HS-5 (cell line): ENCODE results near the gene EMC10.
"Not testable (repeated sequence)": the region's sequence is repeated elsewhere in the genome, so short reads cannot be mapped to it uniquely, and the experiment has no call there.

Experiments
- DNase-seq: peaks from one replicate; pipeline ENCODE4 v3.0.0-alpha.2; 2012; ENCODE audit warnings: low read depth

The EMC10 gene

DNA sequence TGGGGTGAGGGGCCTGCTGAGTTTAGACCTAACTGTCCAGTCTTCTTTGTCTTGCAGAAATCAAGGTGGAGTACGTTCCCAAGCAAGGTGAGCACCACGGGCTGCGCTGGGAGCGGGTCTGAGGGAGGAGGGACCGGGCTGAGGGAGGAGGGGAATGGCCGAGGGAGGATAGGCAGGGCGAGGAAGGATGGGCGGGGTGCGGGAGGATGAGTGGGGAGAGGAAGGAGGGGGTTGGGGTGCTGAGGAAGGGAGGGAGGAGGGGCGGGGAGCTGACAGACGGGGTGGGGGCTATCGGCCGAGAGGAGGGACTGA is 25.1 kb upstream of the EMC10 start:
- DNase-seq, result no peak

DNA sequence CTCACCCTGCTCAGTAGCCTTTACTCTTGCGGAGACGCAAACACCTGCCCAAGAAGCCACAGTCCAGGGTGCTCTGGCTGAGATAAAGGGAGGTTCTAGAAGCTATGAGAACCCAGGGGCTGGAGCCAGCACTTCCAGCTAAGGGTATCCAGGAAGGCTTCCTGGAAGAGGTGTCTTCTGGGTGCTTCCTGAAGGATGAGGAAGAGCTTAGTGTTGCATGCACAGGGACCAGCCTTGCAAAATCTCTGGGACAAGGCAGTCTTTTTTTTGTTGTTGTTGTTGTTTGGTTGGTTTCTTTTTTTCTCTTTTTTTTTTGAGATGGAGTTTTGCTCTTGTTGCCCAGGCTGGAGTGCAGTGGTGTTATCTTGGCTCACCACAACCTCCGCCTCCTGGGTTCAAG is 23.1 kb upstream of the EMC10 start:
- no peak for DNase-seq

DNA sequence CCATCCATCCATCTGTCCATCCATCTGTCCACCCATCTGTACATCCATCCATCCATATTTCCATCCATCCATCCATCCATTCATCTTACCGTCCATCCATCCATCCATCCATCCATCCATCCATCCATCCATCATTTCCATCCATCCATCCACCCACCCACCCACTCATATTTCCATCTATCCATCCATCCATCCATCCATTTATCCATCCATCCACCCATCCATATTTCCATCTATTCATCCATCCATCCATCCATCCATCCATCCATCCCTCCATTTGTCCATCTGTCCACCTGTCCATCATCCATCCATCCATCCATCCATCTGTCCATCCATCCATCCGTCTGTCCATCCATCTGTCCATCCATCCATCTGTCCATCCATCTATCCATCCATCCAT is 20.3 kb upstream of the EMC10 start:
- no peak for DNase-seq

DNA sequence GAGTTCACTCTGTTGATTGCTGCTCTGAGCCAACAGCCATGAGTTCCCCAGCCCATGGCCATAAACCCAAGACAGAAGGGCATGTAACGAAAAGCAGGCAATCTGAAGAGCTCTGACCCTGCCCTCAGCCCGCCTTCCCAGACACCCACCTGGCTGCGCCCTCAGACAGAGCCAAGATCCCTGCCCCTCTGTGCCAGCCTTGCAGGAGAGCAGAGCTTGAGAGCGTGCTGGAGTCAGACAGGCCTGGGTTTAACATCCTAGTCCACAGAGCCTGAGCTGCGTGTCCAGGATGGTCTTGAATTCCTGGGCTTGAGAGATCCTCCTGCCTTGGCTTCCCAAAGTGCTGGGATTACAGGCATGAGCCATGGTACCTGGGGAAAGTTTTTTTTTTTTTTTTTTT is 19.0 kb upstream of the EMC10 start:
- DNase-seq, result no peak

DNA sequence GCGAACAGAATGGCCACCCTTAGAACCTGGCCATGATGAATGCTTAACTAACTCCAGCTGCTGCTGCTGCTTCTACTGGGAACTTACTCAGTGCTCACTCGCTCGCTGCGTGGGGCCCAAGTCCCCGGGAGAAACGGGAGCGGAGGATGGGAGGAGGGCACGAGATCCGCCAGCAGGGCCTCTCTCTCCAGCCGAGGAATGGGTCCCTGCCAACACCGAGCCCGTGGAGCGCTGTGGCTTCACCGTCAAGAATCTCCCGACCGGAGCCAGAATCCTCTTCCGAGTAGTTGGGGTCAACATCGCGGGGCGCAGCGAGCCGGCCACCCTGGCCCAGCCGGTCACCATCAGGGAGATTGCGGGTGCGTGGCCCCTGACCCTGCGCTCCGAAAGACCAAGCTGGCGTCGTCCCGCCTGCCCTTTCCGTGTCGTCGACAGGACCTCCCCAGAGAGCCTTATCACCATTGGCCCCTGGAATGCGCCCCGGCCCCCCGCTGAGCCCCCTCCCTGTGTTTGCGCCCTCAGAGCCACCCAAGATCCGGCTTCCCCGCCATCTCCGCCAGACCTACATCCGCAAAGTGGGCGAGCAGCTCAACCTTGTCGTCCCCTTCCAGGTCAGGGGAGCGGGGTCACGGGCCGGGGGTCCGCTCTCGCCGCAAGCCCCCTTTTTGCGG is 17.8 kb upstream of the EMC10 start:
- DNase-seq, result no peak

DNA sequence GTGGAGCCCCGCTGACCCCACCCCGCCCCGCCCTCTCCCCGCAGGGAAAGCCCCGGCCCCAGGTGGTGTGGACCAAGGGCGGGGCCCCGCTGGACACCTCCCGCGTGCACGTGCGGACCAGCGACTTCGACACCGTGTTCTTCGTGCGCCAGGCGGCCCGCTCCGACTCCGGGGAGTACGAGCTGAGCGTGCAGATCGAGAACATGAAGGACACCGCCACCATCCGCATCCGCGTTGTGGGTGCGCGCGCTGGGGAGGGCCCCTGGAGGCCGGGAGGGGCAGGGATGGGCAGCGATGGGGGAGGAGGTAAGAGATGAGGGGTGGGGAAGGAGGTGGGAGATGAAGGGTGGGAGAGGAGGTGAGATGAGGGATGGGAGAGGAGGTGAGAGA is 17.2 kb upstream of the EMC10 start:
- DNase-seq, result no peak

DNA sequence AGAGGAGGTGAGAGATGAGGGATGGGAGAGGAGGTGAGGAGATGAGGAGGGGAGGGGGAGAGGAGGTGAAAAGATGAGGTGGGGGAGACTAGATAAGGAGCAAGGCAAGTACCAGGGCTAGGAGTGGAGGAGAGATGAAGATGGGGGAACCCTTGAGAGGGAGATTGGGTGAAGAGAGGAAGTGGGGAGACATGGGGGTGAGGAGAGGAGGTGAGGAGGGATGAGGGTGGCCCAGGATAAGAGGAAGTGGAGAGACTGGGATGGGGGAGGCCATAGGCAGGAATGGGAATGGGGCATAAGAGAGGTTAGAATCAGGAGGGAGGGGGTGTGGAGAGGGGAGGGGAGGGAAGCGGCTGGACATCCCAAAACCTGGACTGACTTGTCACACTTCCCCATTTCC is 16.7 kb upstream of the EMC10 start:
- no peak for DNase-seq

DNA sequence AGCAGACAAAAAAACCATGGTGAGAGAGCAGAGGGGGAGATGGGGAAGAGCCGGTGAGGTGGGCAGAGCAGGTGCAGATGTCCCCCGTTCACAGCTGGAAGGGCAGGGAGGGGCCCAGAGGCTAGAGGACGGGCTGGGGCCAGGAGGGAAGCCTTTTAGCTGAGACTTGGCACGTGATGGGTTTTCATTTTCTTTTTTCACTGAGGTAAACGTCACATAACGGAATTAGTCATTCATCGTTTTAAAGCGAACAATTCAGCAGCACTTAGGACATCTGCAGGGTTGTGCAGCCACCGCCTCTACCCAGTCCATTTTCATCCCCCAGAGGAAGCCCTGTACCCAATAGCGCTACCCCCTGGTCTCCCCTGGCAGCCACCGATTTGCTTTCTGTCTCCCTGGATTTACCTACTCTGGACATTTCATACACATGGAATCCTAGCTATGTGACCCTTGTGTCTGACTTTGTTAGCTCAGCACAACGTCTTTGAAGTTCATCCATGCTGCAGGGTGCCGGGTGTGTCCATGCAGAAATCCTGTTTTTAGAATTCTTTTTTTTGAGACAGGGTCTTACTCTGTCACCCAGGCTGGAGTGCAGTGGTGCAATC is 16.0 kb upstream of the EMC10 start:
- DNase-seq, result peak; percentile 39

DNA sequence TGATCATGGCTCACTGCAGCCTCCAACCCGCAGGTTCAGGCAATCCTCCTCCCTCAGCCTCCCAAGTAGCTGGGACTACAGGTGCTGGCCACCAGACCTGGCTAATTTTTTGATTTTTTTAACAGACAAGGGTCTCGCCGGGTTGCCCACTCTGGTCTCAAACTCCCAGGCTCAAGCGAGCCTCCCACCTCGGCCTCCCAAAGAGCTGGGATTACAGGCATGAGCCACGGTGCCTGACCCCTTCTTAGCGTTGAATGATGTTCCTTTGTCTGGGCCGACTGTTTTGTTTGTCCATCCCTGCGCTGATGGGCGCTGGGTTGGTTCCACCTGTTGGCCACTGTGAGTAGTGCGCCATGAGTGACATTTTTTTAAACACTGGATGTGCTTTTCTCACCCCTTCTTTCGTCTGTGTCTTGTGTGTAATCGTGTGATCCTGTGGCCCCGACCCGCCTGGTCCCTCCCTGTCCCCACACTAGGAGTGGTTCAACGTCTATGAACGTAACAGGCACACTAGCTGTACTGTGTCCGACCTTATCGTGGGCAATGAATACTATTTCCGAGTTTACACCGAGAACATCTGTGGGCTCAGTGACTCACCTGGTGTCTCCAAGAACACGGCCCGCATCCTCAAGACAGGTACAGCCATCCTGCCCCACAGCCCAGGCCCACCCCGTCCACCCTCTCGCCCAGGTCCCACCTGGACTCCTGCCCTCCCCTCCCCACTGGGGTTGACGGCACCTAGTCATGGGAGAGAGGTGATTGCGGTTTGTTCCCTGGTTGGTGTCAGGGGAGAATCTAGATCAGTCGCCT is 15.0 kb upstream of the EMC10 start:
- DNase-seq, result peak; percentile 42

DNA sequence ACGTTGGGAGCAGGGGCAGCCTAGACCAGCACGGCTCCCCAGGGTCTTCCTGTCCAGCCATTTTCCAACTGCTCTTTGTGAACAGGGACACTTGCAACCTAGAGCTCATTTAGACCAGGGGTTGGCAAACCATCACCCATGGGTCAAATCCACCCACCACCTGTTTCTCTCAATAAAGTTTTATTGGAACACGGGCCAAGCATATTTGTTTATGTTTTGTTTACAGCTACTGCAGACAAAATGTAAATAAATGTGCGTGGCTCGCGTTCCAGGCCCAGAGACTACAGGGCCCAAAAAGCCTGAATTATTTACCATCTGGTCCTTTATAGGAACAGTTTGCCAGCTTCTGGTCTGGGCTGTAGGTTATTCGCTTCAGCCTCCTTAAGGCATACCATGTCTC is 13.3 kb upstream of the EMC10 start:
- no peak for DNase-seq

DNA sequence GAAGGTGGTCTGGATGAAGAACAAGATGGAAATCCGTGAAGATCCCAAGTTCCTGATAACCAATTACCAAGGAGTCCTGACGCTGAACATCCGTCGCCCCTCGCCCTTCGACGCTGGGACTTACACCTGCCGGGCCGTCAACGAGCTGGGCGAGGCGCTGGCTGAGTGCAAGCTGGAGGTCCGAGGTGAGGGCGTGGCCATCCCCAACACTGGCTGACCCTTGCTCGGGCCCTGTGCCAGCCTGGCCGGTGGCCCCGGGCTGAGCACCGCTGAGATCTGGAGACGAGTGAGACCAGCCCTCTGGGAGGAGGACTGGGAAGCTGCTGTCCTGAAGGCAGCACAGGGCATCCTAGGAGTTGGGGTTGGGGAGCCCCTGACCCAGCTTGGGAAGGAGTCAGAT is 12.0 kb upstream of the EMC10 start:
- DNase-seq, result no peak

DNA sequence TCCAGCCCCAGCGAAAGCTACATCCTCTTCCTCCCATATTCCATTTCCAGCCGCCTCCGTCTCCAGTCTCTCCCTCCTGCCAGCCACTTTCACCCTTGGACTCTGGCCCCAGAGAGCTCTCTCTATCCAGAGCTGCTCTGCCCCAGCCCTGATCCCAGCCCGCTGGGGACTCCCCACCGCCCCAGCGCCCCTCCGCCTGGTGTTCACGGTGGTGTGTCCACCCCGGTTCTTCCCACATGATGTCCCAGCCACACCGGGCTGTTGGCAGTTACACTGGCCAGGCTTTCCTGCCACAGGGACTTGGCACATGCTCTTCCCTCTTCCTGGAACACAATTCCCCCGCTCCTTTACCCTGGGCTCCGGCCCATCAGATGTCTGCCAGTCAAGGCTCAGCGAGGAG is 11.3 kb upstream of the EMC10 start:
- no peak for DNase-seq

DNA sequence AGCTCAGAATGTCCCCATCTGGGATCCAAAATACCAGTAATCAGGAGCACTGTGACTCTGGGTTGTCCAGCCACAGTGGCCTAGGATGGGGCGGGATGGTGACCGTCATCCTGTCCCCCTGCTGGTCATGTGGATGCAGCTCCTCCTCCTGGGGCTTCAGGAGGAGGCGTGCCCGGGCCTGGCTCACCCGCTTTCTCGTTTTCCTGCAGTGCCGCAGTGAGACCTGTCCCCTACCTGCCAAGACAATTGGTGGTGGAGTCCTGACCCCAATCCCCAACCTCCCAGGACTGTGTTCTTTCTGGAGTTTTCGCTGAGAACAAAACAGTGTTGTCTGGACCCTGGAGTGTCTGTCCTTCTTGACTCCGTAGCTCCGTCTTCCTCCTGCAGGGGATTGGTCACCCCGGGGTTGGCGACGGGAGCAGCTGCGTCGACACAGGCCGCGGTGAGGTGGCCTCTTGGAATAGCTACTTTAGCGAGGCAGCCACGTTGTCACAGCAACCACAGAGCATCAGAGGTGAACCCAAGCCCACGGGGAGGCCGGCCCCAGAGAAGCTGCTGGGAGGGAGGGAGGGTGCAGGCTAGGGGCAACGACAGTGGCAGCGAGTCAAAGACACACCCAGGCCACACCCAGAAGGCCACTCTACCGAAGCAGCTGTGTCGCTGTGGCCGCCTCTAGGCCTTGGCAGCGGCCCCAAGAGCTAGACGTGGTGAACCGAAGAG is 10.2 kb upstream of the EMC10 start:
- no peak for DNase-seq

DNA sequence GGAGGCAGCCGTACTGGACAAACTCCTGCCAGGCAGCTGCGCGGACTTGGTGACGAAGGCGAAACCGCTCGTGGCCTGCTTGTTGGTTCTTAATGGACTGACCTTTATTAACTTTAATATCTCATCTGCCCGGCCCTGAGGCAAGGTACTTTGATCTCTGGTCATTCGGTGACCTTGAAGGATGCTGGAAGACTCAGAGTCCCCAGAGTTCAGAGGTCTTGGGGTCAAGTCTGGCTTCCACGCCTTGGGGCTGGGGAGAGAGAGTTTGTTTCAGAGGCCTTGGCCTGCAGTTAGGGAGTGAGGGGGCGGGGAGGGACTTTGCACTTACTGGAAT is 9.6 kb upstream of the EMC10 start:
- no peak for DNase-seq

DNA sequence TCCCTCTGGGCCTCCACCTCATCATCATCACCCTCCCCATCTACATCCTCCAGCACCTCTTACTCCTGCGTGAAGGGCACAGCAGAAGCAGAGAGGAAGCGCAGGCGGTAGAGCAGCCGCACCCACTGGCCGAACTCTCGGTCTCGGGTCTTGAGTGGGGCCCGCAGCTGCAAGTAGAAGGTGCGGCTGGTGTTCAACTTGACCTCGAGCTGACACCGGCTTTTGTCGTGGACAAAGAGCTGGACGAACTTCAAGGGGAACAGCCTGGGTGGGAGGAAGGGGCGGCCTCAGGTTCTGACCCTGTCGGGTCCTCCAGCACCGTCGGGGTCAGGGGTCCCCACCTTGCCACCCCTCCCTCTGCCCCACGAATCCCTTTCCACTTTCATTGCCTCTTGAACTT is 8.7 kb upstream of the EMC10 start:
- no peak for DNase-seq

DNA sequence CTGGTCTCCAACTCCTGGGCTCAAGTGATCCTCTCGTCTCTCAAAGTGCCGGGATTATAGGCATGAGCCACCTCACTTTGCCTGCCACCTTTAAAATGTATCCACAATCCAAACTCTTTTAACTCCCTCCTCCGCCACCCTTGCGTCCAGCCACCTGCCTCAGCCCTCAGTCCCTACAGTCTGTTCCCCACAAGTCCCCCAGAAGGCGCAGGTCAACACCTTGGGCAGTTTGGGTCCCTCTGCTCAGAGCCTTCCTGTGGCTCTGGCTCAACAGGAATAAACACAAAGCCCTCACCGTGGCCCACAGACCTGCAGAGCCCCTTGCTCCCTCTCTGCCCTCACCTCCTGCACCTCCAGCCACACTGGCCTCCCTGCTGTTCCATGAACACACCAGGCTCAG is 7.5 kb upstream of the EMC10 start:
- no peak for DNase-seq

DNA sequence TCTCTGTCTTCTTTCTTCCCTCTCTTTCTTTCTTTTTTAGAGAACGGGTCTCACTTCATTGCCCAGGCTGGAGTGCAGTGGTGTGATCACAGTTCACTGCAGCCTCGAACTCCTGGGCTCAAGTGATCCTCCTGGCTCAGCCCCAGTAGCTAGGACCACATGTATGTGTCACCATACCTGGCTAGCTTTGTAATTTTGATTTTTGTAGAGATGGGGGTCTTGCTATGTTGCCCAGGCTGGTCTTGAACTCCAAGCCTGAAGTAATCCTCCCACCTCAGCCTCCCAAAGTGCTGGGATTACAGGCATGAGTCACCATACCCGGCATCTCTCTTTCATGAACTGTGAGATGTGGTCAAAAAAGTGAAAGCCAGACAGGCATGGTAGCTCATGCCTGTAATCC is 3.0 kb upstream of the EMC10 start:
- not testable (repeated sequence) for DNase-seq

DNA sequence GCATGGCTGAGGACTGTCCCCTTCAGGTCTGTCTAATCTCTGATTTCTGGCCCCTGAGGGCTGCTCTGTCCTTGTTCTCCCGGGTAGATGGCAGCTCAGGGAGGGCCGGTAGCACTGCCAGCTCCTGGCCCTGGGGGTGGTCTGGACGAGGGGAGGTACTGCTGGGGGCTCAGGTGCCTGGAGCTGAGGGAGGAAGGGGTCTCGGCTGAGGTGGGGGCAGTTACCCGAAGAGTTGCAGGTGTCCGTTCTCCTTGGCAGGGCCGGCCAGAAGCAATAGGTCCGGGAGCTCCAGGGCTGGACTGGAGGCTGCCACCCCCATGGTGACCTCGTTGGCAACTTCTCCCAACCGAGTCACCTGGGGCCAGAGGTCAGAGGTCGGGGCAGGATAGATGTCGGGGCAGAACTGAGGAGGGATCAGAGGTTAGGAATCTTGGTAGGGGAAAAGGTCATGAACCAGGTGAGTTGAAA is 1.2 kb upstream of the EMC10 start:
- no peak for DNase-seq

DNA sequence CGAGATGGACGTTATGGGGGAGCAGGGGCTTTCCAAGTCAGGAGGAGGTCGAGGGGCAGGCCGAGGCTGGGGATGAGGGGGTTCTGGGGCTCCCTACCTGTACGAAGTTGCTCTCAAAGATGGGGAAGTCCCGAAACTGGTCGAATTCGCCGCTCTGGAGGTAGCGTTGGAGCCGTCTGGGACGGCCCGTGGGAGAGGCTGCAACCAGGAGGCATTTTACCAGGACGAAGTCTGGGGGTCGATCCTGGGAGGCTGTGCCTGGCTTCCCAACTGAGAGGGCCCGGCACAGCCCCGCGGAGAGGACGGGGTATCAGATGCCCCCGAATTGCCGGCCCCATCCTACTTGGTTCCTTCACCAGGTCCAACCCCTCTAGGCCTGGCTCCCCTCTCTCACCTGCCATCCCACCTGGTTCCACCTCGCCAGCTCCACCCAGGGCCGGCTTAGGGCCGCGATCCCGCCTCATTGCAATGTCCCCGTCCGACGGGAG is 527 bp upstream of the EMC10 start:
- no peak for DNase-seq

DNA sequence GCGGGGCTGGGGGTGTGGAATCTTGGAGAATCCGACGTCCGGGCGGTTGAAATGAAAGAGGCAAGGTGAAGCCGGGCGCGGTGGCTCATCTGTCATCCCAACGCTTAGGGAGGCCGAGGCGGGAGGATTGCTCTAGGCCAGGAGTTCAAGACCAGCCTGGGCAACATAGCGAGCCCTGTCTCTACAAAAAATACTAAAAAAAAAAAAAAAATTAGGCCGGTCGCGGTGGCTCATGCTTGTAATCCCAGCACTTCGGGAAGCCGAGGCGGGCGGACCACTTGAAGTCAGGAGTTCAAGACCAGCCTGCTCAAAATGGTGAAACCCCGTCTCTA is 566 bp downstream of the EMC10 start:
- no peak for DNase-seq

DNA sequence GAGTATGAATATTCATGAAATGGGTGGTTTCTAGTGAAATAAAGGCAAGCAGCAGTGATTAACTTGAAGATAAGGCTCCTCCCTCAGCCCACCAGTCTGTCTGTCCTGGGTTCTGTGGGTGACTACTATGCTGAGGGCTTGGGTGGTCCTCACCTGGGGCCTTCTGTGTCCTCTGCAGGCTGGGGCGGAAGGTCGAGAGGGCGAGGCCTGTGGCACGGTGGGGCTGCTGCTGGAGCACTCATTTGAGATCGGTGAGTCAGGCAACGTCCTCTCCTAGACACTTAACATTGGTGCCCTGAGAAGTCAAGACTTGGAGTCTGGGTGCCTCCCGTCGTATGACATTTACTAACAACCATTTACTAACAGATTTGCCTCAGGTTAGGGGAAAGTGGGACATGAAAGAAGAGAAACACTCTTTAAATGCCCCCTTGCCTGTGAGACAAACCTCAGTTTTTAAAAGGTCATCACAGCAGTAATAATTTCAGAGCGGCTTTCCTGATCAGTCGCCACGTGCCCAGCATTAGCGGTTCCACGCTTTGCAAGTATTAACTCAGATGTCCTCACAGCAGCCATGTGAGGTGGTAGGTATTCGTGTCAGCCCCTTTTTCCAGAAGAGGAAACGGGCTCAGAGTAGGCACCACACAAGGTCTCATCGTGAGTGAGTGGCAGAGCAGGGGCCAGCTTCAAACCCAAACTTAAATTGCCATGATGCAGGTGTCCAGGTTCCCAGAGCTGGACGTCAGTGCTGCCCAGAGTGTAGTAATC is 1.6 kb downstream of the EMC10 start:
- no peak for DNase-seq
